ENCODE measurements around the gene CALM3. TPM values are rescaled to one million over a fixed set of nuclear protein-coding genes. Genes with fewer than 3 reads are reported as not detected.

The CALM3 gene
- total and polyA plus RNA-seq, 2 donors (not counting 3 experiments of a cell fraction or from before 2014, with no cell fraction given): 305 to 425 TPM

DNA sequence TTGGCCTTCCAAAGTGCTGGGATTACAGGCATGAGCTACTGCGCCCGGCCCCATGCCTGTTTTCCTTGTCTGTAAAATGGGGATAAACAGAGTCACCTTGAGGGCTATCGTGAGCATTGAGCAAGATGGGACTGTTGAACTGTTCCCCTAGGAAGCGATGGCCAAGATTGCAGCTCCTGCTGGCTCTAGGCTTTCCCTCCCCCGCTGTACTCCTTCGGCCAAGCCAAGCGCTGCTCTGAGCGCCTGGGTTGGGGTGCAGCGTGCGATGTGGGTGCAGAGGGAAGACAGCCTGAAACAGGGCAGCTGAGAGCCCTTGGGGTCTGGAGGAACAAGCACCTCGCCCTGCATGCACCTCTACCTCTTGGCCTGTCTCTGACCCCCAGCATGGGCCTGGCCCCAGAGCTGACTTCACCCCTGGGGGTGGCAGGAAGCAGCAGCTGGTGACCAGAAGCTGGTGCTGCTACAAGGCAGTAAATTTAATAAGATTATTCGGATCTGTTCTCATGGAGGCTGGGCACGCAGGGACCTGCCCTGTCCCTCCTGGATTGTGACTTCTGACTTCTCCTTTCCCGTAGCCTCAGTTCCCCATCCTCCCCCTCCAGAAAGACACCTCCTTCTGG, 29.6 kb downstream of the CALM3 start:
- Histone ChIP-seq H2AFZ (ENCODE audit: low read depth, low read length) (no peak overlapping the region), H3K36me3 (ENCODE audit: control insufficient read depth in 2 of 2, extremely low read depth in 1 of 2, insufficient read depth in 2 of 2, low read length in 2 of 2) (no peaks in the 10 kb centered on the region), H3K79me2 (ENCODE audit: control insufficient read depth, insufficient read depth, low read length) (no peaks in the 10 kb centered on the region), H3K4me1 (ENCODE audit: control insufficient read depth, extremely low read depth, insufficient read depth, low read length) (peaks cover 2% of the 10 kb centered on the region), H3K4me2 (ENCODE audit: insufficient read depth, low read length) (no peak overlapping the region), H3K9me3 (replicated peaks; ENCODE audit: control insufficient read depth, insufficient read depth, low read length) (no peaks in the 10 kb centered on the region), H3K4me3 (replicated peaks in 1 of 3; ENCODE audit: insufficient read depth in 1 of 3, low read depth in 1 of 3, low read length in 3 of 3) (no peak overlapping the region), H3K9me1 (replicated peaks; ENCODE audit: control insufficient read depth, extremely low read depth, insufficient read depth, low read length) (no peaks in the 10 kb centered on the region), H4K20me1 (replicated peaks; ENCODE audit: control insufficient read depth, extremely low read depth, insufficient read depth, low read length) (no peaks in the 10 kb centered on the region), H3K27ac (ENCODE audit: insufficient read depth, low read depth, low read length) (no peak overlapping the region), H3K9ac (replicated peaks; ENCODE audit: extremely low read depth, insufficient read depth, low read length) (no peak overlapping the region), H3K27me3 (ENCODE audit: control insufficient read depth in 2 of 2, insufficient read depth in 2 of 2, low read length in 2 of 2) (peaks cover 0 to 4% of the 10 kb centered on the region in 2 experiments)
- TF ChIP-seq FOS (IDR thresholded peaks at IDR 0.05; ENCODE audit: borderline replicate concordance, insufficient read depth, low read length) (no peak), GATA2 (IDR thresholded peaks at IDR 0.05; ENCODE audit: insufficient read depth, insufficient read length, low read depth, low read length) (no peak), POLR2AphosphoS5 (IDR thresholded peaks at IDR 0.05; ENCODE audit: insufficient read depth, low read depth, low read length) (no peak), POLR2A (IDR thresholded peaks at IDR 0.05; ENCODE audit: low read depth, low read length) (no peak), JUN (IDR thresholded peaks at IDR 0.05; ENCODE audit: borderline replicate concordance, insufficient read depth, insufficient read length, low read depth) (no peak), EZH2 (IDR thresholded peaks at IDR 0.05; ENCODE audit: borderline replicate concordance, low read depth, low read length, severe bottlenecking) (no peak), MYC (IDR thresholded peaks at IDR 0.05; ENCODE audit: low read depth, low read length) (no peak)
- TF ChIP-seq, protein P1, sequence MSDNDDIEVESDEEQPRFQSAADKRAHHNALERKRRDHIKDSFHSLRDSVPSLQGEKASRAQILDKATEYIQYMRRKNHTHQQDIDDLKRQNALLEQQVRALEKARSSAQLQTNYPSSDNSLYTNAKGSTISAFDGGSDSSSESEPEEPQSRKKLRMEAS (IDR thresholded peaks at IDR 0.05; ENCODE audit: insufficient read depth, insufficient read length): no peak
- TF ChIP-seq, protein P2, sequence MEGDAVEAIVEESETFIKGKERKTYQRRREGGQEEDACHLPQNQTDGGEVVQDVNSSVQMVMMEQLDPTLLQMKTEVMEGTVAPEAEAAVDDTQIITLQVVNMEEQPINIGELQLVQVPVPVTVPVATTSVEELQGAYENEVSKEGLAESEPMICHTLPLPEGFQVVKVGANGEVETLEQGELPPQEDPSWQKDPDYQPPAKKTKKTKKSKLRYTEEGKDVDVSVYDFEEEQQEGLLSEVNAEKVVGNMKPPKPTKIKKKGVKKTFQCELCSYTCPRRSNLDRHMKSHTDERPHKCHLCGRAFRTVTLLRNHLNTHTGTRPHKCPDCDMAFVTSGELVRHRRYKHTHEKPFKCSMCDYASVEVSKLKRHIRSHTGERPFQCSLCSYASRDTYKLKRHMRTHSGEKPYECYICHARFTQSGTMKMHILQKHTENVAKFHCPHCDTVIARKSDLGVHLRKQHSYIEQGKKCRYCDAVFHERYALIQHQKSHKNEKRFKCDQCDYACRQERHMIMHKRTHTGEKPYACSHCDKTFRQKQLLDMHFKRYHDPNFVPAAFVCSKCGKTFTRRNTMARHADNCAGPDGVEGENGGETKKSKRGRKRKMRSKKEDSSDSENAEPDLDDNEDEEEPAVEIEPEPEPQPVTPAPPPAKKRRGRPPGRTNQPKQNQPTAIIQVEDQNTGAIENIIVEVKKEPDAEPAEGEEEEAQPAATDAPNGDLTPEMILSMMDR (IDR thresholded peaks at IDR 0.05; ENCODE audit: extremely low read depth in 1 of 2, insufficient read depth in 1 of 2, low read depth in 1 of 2, low read length in 2 of 2): no peak
- no peak for DNase-seq (ENCODE audit: low read depth, low spot score)
- ChIA-PET CTCF (interaction anchor here (1.5 to 5.1 kb wide), 4 partner anchors 13 to 31 kb away, joined by 4 to 39 read pairs (median 25); partner anchors contain the start of gene DACT3), POLR2A (no interaction called here)
- intact Hi-C loops (cut with micrococcal nuclease): no loop called here
- no TSS peak for BruUV-seq (replicated peaks)
- dilution Hi-C loops (cut with MboI; ENCODE audit: extremely low pct_ligation_motif_present, low sequenced_read_pairs): no loop called here
- FAIRE-seq: no peak
